HG02798 (cell line): ENCODE data around the gene C19orf38.
A peak's percentile ranks its signal among the peaks of the same experiment; 100 is the strongest.
"Not testable (repeated sequence)": the region's sequence is repeated elsewhere in the genome, so short reads cannot be mapped to it uniquely, and the experiment has no call there.

ENCODE experiments used
- ATAC-seq: cut with Tn5 transposase; IDR thresholded peaks from one replicate; pipeline ENCODE4 v1.9.1; 2021; ENCODE audit warnings: mild to moderate bottlenecking; ENCODE audit not compliant: unreplicated experiment, poor library complexity

The C19orf38 gene

DNA sequence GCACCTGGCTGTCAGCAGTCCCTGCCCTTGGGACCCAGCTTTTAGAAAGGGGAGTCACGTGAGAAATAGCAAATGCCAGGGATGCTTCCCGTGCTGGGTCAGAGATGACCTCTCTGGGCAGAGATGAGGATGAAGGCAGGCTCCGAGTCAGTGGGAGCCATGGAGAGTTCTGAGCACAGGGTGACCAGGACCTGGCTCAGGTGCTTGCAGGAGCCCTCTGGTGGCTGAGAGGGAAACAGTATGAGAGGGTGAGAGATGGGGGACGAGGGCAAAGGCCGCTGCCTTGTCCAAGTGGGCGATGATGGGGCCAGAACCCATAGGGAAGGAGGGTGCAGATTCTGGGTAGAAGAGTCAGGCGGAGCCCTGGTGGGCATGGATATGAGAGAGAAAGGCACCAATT is 28.0 kb upstream of the C19orf38 start:
- ATAC-seq = no peak

DNA sequence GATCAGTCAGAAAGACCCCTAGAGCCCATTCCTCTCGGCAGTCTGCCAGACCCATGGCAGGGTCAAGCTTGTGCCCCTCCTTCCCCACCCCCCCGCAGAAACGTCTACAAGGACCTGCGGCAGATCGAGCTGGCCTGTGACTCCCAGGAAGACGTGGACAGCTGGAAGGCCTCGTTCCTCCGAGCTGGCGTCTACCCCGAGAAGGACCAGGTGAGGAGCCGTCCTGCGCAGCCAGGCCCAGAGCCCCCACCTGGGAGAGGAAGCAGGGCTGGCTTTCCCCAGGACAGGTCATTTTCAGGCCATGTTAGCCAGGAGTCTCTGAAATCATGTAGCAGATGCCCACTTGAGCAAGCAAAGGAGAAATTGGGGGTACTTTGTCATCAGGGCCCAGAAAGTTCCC is 24.5 kb upstream of the C19orf38 start:
- ATAC-seq = no peak

DNA sequence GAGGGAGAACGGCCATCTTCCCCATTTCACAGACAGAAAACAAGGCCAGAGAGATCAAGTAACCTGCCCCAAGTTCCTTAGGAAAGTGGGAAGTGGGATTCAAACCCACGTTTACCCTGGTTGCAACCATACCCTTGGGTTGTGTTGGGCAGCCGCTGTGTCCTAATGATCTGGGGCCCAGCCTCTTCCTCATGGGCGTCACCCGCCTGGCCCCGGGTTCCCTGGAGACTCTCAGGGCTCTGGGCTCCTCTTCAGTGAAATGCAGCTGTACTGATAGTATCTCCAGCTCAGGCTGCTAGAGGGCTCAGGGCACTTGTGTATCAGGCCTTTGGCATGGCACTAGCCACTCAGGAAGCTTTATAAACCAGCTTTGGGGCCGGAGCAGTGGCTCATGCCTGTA is 22.0 kb upstream of the C19orf38 start:
- ATAC-seq = no peak

DNA sequence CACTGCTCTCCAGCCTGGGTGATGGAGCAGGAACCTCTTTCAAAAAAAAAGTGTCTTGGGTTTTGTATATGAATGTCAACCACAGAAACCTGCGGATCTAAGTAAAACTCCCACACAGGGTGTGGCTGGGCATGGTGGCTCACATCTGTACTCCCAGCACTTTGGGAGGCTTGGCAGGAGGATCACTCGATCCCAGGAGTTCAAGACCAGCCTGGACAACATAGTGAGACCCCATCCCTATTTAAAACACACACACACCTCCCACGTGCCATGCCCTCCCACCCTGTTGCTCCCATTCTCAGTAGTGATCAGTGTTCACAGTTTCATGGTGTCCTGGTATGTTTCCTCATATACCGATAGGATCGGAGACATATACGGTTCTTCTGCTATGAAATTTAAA is 21.4 kb upstream of the C19orf38 start:
- no peak for ATAC-seq

DNA sequence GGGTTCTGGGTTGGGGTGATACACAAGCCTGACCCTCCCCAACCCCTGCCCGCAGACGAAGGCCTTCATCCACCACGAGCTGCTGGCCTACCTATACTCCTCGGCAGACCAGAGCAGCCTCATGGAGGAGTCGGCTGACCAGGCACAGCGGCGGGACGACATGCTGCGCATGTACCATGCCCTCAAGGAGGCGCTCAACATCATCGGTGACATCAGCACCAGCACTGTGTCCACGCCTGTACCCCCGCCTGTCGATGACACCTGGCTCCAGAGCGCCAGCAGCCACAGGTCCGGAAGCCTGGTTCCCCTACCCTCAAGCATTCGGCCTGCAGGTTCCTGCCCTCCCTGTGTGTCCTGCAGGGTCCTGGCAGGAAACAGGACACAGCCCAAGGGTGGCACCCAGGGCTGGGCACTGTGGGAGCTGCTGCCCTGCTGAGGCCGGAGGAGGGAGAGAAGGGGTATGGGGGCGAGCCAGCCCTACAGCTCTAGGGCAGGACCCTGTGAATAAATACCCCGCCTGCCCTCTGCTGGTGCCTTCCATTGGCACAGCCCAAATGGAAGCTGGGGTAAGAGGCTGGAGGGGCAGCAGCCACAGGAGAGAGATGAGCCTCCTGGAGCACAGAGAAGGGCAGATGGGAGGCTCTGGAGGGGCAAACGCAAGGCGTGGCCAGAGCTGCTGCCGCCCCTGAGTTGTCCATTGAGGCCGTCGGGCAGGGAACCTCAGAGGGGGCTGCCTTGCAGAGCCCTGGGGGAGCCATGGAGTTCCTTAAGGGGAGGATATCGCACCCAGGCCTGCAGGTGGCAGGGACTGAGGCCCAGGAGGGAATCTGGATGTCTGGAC is 19.0 kb upstream of the C19orf38 start:
- no peak for ATAC-seq

DNA sequence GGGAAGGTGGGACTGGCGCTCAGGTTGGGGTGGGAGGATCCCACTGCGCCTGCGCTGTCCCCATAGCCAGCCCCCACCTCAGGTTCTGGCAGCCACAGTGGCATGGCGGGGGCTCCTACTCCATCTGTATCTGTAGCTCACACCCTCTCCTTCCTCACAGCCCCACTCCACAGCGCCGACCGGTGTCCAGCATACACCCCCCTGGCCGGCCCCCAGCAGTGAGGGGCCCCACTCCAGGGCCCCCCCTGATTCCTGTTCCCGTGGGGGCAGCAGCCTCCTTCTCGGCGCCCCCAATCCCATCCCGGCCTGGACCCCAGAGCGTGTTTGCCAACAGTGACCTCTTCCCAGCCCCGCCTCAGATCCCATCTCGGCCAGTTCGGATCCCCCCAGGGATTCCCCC is 18.2 kb upstream of the C19orf38 start:
- no peak for ATAC-seq

DNA sequence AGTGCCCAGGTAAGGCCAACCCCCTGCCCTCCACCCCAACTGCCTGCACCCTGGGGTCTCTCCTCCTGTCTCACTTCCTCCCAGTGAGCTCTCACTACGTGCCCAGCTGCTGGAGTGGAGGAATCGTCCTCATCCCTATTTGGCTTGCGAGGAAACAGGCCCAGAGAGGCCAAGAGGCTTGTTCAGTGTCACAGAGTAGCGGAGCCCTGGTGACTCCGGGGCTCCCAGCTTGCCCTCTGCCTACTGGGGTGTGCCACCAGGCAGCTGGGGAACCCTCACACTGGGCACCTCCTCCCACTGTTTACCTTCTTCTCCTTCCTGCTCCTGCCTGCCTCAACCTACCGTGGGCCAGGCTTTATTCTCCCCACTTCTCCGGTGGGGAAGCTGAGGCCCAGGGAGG is 17.8 kb upstream of the C19orf38 start:
- no peak for ATAC-seq

DNA sequence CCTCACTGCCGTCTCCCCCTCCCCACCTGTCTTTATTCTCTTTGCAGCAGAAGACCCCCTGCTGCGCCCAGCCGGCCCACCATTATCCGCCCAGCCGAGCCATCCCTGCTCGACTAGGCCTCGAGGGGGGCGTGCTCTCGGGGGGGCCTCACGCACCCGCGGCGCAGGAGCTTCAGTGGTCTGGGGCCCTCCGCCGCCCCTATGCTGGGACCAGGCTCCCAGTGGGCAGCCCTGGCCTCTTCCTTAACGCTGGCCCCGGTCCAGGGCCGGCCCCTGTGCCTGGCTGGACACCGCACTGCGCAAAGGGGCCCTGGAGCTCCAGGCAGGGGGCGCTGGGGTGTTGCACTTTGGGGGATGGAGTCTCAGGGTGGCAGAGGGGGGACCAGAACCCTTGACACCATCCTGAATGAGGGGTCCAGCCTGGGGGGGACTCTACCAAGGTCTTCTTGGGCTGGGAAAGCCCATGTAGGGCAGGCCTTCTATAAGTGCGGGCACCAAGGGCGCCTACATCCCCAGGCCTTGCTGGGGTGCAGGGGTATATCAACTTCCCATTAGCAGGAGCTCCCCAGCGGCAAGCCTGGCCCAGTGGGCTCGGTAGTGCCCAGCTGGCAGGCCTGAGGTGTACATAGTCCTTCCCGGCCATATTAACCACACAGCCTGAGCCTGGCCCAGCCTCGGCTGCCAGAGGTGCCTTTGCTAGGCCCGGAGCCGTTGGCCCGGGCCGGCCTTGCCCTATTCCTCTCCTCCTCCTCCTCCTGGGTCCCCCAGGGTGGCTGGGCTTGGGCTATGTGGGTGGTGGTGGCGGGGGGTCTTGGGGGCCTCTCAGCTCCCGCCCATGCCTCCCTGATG is 17.1 kb upstream of the C19orf38 start:
- ATAC-seq = no peak

DNA sequence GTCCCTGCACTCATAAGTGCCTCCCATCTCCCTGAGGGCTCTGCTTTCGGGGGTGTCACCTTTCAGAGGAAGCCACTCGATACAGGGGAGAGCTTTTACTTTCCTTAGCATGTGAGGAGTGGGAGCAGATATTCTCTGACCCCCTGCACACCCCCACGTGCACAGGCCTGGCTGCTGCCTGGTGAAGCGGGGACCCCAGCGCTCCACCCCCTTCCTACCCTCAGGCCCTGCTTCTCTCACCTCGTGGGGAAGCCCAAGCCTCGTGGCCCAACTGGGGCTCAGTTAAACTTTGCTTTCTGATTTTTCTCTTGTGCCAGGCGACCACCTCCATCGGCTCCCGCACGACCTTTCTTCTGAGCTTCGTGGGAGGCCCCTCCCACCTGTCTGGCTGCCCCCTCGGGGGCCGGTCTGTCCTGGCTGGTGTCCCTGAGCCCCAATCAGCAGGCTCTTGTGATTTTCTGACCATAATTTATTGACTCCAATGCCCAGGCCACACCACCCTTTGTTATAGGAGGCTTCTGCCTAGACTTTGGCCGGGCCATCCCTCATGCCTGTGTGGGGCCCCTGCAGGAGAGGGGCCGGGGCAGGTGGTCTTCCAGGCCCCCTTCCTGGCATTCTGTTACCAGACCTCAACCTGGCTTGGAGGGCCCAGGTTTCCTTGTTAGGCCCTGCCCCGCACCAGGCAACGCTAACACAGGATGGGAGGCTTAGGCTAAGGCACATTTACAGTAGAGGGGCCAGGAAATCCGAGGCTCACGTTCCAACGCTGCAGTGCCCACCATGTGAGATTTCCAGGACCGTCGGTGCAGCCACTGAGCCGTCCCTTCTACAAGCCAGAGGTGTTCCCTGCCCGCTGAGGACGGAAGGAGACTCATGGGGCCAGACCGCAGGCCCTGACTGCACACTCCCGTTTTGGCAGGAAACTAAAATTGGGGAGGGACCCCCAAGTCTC is 16.0 kb upstream of the C19orf38 start:
- no peak for ATAC-seq

DNA sequence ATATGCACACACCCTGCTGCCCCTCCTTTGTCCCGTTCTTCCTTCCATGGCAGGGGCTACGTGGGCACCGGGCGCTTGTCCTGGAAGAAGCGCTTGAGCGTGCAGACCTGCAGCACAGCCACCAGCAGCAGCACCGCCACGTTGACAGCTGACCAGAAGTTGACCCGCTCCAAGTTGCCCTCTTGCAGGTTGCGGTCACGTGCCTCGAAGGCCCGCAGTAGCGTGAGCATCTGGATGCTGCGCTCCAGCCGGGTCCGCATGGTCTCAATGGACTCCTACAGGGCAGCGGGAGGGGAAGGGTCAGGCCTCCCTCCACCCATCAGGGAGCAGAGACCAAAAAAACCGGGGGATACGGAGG is 15.3 kb upstream of the C19orf38 start:
- ATAC-seq = no peak

DNA sequence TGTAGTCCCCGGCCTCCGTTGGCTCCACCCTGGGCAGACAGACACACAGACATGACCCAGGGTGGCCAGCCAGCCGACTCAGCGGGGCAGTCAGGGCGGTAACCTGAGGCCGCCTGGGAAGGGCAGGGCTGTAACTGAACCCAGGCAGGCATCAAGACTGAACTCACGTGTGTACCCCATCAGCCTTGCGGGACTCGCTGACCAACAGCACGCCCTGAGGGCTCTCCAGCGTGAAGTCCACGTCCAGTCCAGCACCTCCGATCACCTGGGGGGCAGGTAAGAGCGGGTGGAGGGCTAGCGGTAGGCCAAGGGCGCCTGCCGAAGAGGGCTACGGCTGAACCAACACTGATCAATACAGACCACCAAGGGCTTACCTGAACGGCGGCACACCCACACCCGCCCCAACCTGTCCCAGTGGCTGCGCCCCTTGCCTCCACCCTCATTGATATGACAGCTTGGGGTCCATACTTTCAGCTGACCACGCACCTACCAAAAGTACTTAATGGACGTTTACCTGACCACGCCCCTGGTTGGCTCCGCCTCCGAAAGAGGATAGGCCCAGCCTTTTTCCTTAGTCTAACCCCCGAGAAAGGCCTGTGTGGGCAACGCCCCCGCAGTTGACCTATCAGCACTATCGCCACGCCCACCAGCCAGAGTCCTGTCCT is 13.0 kb upstream of the C19orf38 start:
- ATAC-seq = no peak

DNA sequence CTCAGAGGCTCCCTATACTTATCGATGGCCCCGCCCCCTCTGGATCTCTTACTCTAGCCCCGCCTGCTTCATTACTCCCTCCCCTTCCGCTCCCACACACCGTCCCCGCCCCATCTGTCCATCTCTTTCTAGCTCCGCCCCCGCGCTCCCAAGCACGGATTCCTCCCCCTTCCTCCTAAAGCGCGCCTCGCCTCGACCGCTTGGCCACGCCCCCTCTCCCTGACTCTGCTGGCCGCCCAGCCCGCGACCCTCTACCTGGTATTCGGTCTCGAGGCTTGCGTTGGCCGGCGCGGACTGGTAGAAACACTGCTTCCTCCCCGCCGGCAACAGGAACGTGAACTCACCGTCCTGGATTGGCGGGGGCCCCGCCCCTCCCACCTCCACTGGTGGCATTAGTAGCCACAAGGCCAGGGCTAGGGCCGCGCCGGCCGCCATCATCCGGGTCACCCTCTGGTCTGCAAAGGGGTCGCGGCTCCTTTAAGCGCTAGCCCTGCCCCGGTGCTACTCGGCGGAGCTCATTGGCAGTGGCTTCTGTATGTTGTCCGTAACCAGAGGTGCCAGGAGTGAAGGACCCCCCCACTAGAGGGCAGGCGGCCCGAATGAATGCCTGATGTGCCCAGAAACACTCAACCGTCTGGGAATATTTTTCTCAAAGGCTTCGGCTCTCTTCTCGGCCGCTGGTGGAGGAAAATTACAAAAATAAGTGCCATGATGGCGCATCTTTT is 12.3 kb upstream of the C19orf38 start, which contains the start of gene TMED1:
TSS of gene TMED1 (minus strand) at position 459 of the 725 bp plus-strand sequence. CDS start at position 438, 21 bp downstream.
- ATAC-seq = peak; percentile 80

DNA sequence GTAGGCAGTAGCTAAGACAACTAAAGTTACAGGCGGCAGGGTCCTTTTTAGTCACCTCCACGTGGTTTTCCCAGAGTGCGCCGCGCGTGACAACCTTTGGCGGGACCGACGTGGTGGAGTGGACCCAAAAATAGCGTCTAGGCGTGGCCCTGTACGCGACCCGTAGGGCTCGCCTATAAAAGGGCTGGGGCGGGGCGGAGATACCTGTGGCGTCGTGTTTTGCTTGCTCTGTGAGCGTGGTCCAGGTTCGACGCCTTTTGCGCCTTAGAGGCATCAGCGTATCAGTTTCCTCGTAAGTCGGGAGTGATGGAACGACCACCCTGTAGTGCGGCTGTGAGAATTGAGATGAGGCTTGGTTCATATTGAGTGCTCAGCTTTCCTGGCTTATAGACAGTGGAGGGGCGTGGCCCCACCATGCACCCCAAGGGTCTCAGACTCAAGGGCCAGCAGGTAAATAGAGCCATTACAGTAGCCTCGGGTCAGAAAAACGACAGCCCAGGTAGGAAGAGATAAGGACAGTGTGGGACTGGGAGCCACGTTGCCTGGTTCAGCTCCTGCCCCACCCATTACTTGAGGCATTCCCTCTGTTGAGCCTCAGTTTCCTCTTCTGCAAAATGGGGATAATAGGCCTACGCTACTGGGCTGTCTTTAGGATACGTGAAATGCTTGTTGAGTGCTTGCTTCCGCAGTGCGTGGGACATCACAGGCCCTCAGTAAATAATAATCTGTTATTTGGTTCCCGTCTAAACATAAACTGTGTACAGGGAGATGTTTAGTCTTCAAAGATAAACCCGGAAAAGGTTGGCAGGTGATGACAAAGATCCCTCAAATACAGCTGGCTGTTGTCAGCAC is 11.5 kb upstream of the C19orf38 start:
- peak; percentile 12 for ATAC-seq

DNA sequence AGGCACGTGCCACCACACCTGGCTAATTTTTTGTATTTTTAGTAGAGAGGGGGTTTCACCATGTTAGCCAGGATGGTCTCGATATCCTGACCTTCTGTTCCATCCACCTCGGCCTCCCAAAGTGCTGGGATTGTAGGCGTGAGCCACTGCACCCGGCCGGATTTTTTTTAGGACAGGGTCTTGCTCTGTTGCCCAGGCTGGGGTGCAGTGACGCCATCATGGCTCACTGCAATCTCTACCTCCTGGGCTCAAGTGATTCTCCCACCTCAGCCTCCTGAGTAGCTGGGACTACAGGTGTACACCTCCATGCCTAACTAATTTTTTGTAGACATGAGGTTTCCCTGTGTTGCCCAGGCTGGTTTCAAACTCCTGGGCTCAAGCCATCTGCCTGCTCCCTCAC is 10.6 kb upstream of the C19orf38 start:
- ATAC-seq = not testable (repeated sequence)

DNA sequence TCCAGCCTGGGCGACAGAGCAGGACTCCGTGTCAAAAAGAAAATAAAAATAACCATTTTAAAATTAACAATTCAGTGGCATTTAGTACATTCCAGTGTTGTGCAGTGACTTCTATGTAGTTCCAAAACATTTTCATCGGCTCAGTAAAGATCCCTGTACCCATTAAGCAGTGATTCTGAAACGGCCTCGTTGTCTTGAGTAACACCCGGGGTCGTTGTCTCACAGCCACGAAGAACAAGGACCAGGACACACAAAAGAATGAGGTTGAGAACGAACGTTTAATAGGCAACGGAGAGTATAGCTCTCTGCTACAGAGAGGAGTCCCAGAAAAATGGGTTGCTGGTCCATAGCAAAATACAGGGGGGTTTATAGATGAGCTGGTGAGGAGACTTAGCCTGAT is 9.8 kb upstream of the C19orf38 start:
- ATAC-seq = no peak

DNA sequence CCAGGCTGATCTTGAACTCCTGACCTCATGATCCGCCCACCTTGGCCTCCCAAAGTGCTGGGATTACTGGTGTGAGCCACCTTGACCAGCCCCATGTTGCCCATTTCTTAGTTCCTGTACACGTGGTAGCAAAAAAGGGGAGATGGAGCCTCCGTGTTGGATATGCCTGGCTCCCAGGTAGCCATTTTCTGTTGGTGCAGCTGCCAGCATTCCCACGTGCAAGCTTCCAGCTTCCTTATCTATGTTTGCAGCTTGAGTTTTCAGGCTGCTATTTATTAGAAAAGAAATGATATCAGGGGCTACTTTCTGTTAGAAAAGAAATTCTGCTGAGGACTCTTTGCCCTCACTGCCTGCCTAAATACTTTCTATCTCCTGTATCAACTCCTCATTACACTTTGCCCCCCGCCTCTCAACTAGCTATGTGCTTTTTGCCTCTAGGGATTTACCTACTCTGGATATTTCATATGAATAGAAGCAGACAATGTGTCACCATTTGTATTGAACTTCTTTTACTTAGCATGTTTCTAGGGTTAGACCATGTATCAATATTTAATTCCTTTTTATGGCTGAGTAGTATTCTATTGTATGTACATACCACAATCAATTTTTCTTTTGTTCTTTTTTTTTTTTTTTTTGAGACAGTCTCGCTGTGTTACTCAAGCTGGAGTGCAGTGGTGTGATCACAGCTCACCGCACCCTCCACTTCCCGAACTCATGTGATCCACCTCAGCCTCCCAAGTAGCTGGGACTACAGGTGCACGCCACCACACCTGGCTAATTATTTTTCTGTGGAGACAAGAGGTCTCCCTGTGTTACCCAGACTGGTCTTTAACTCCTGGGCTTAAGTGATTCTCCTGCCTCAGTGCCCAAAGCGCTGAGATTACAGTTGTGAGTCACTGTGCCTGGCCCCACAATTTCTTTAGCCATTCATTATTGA is 8.8 kb upstream of the C19orf38 start:
- no peak for ATAC-seq

DNA sequence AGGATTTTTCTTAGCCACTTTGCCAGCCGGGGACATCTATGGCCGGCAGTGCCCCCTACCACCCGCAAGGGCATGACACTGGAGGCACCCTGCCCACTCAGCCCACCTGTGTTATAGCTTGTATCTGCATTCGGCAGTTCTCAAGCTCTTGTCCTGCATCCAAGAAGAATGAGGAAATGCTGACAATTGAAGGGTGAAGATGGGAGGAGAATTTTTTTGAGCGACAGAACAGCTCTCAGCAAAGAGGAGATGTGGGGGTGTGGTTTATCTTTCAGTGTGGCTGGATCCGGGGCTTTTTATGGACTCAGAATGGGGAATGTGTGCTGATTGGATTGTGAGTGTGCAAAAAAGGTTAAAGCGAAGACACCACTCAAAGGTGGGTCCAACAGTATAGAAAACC is 5.4 kb upstream of the C19orf38 start:
- no peak for ATAC-seq
